HG02840 (cell line): Measurements from ENCODE around the gene KCNMA1.
"Not testable (repeated sequence)": the region's sequence is repeated elsewhere in the genome, so short reads cannot be mapped to it uniquely, and the experiment has no call there.

ENCODE experiments used
- ATAC-seq: cut with Tn5 transposase; IDR thresholded peaks from one replicate; pipeline ENCODE4 v1.9.1; 2021; ENCODE audit warnings: mild to moderate bottlenecking, moderate library complexity, moderate number of reproducible peaks; ENCODE audit not compliant: unreplicated experiment, low FRiP score

The KCNMA1 gene

GRCh38 chr10:77588886-77589285 is 48.7 kb downstream of the KCNMA1 start:
- no peak for ATAC-seq

- ATAC-seq = no peak
Observed at GRCh38 chr10:77587416-77587790, 50.2 kb downstream of the KCNMA1 start.

- no peak for ATAC-seq
Observed at GRCh38 chr10:77586719-77587415, 50.7 kb downstream of the KCNMA1 start.

- ATAC-seq = no peak
Observed at GRCh38 chr10:77584938-77585337, 52.7 kb downstream of the KCNMA1 start.

GRCh38 chr10:77583527-77583926 is 54.1 kb downstream of the KCNMA1 start:
- no peak for ATAC-seq

GRCh38 chr10:77582710-77583115 is 54.9 kb downstream of the KCNMA1 start:
- no peak for ATAC-seq

GRCh38 chr10:77581738-77582137 is 55.9 kb downstream of the KCNMA1 start:
- ATAC-seq = no peak

GRCh38 chr10:77580482-77580881 is 57.1 kb downstream of the KCNMA1 start:
- no peak for ATAC-seq

GRCh38 chr10:77578583-77579227 is 58.9 kb downstream of the KCNMA1 start:
- ATAC-seq = no peak

- no peak for ATAC-seq
Observed at GRCh38 chr10:77577666-77578229, 59.9 kb downstream of the KCNMA1 start.

GRCh38 chr10:77576444-77577032 is 61.1 kb downstream of the KCNMA1 start:
- no peak for ATAC-seq

GRCh38 chr10:77576007-77576367 is 61.6 kb downstream of the KCNMA1 start:
- ATAC-seq = no peak

GRCh38 chr10:77575271-77576006 is 62.2 kb downstream of the KCNMA1 start:
- no peak for ATAC-seq

- ATAC-seq = no peak
Observed at GRCh38 chr10:77574438-77574837, 63.2 kb downstream of the KCNMA1 start.

- ATAC-seq = not testable (repeated sequence)
Observed at GRCh38 chr10:77572520-77572919, 65.1 kb downstream of the KCNMA1 start.

GRCh38 chr10:77571490-77571889 is 66.1 kb downstream of the KCNMA1 start:
- no peak for ATAC-seq

GRCh38 chr10:77566914-77567566 is 70.6 kb downstream of the KCNMA1 start:
- no peak for ATAC-seq

- ATAC-seq = no peak
Observed at GRCh38 chr10:77566236-77566635, 71.4 kb downstream of the KCNMA1 start.

- no peak for ATAC-seq
Observed at GRCh38 chr10:77565590-77566023, 72.0 kb downstream of the KCNMA1 start.
